Stimulated activated CD4-positive, alpha-beta T cell treated with anti-CD3 and anti-CD28 coated beads, TNF-alpha, amount 100 ng/mL, for 4 hours (primary cell): Measurements from ENCODE around the gene SYCE1.
"Not testable (repeated sequence)": the region's sequence is repeated elsewhere in the genome, so short reads cannot be mapped to it uniquely, and the experiment has no call there.

Source experiments
- DNase-seq, 3 experiments: peaks; one replicate each; pipeline ENCODE4 v3.0.0-alpha.2; 2020; ENCODE audit warnings: low read depth in 3 of 3

Gene SYCE1

GRCh38 chr10:133557381-133557780 lies 8.0 kb downstream of the SYCE1 start:
- DNase-seq: no peak

GRCh38 chr10:133555521-133555920 lies 9.9 kb downstream of the SYCE1 start:
- no peak for DNase-seq

GRCh38 chr10:133554600-133554999 lies 10.8 kb downstream of the SYCE1 start:
- no peak for DNase-seq

- no peak for DNase-seq
Observed at GRCh38 chr10:133544506-133544905, 20.9 kb downstream of the SYCE1 start.

- DNase-seq: not testable (repeated sequence)
Observed at GRCh38 chr10:133541441-133541975, 23.9 kb downstream of the SYCE1 start.

GRCh38 chr10:133537546-133538545 lies 27.5 kb downstream of the SYCE1 start:
- DNase-seq: no peak

- DNase-seq: no peak
Observed at GRCh38 chr10:133536198-133536597, 29.2 kb downstream of the SYCE1 start.

GRCh38 chr10:133534417-133534816 lies 31.0 kb downstream of the SYCE1 start:
- no peak for DNase-seq

- DNase-seq: no peak
Observed at GRCh38 chr10:133532871-133533270, 32.5 kb downstream of the SYCE1 start.

GRCh38 chr10:133530506-133530905 lies 34.9 kb downstream of the SYCE1 start:
- no peak for DNase-seq

GRCh38 chr10:133529576-133529946 lies 35.8 kb downstream of the SYCE1 start:
- DNase-seq: no peak

GRCh38 chr10:133528845-133529575 lies 36.4 kb downstream of the SYCE1 start:
- DNase-seq: no peak

GRCh38 chr10:133528296-133528844 lies 37.0 kb downstream of the SYCE1 start:
- DNase-seq: no peak

GRCh38 chr10:133527771-133528271 lies 37.6 kb downstream of the SYCE1 start:
- no peak for DNase-seq

GRCh38 chr10:133526957-133527588 lies 38.3 kb downstream of the SYCE1 start, which contains the start of gene CYP2E1:
TSS of gene CYP2E1 (plus strand) at chr10:133527363. CDS start at chr10:133527396, 33 bp downstream.
- no peak for DNase-seq

GRCh38 chr10:133525444-133525843 lies 39.9 kb downstream of the SYCE1 start:
- DNase-seq: no peak

- no peak for DNase-seq
Observed at GRCh38 chr10:133523631-133524203, 41.7 kb downstream of the SYCE1 start.

- peak; percentile 84 to 95 (median 85) for DNase-seq
Observed at GRCh38 chr10:133520193-133520738, 45.1 kb downstream of the SYCE1 start.

GRCh38 chr10:133518517-133518916 lies 46.9 kb downstream of the SYCE1 start:
- DNase-seq: not testable (repeated sequence)

- no peak for DNase-seq
Observed at GRCh38 chr10:133516057-133516456, 49.3 kb downstream of the SYCE1 start.

- DNase-seq: no peak
Observed at GRCh38 chr10:133515471-133515870, 49.9 kb downstream of the SYCE1 start.
